GM20431 (cell line): Measurements from ENCODE around the gene BPIFA1.

Experiments
- in situ Hi-C: fragments of 300-500 bp; cut with MseI, MboI; formaldehyde crosslinking; loops from one replicate; pipeline ENCODE4 v1.15.0; 2020; ENCODE audit warnings: low sequenced_read_pairs; ENCODE audit not compliant: unreplicated experiment

BPIFA1 gene

GRCh38 chr20:33239418-33239817 is 3.6 kb downstream of the BPIFA1 start:
- in situ Hi-C loops: no loop called here

DNA sequence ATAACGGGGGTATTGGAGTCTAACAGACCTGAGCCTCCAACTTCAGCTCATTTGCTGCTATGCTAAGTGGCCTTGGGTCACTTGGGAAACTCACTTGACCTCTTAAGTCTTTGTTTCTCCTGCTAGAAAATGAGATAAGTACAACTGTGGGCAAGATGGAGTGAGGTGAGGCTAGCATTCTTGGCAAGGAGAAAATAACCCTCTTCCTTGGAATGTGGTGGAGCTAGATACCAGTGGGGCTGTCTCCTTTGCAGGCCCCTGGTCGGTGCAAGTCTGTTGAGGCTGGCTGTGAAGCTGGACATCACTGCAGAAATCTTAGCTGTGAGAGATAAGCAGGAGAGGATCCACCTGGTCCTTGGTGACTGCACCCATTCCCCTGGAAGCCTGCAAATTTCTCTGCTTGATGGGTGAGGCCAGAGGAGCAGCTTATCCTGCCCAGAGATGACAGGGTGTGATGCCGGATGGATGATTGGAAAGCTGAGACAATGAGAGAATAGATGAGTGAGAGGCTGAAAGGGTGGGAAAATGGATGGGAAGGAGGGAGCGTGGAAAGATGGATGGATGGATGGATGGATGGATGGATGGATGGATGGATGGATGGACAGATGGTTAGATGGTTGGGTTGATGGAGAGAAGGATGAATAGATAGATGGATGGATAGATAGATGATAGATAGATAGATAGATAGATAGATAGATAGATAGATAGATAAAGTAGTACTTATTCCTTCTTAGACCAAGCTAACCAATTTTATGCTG is 4.4 kb downstream of the BPIFA1 start:
- in situ Hi-C loops: no loop called here

- in situ Hi-C loops: no loop called here
Measured at GRCh38 chr20:33240923-33241322, 5.1 kb downstream of the BPIFA1 start.

DNA sequence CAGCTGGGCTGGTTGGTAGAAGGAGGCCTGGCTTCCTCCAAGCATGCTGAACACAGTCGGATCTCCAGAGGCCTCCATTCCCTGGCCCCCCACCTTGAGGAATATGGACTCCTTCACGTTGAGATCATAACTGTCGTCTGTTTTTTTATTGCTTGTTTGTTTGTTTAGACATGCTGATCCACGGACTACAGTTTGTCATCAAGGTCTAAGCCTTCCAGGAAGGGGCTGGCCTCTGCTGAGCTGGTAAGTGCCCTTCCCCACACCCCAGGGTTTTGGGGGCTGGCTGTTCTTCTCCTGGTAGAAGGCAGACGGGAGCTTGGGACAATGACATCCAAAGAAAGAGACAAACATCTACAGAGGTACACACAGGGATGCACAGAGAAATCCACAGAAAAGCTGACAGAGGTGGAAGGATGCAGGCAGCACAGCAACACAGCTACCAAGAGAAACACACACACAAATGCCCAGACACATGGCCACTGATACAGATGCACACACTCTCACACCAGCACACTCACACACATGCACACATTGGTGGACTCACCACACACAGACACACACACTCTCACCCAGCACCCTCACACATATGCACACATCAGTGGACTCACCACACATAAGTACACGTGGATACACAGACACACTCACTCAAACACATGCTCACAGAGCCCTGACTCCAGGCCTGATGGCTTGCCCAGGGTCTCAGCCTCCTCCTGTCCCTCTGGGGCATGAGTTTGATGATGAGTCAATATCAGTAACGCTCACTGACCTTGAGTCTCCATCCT is 6.7 kb downstream of the BPIFA1 start:
- in situ Hi-C loops: no loop called here

GRCh38 chr20:33246077-33246476 is 10.3 kb downstream of the BPIFA1 start:
- in situ Hi-C loops: no loop called here

- in situ Hi-C loops: no loop called here
Measured at GRCh38 chr20:33249456-33249855, 13.7 kb downstream of the BPIFA1 start.

DNA sequence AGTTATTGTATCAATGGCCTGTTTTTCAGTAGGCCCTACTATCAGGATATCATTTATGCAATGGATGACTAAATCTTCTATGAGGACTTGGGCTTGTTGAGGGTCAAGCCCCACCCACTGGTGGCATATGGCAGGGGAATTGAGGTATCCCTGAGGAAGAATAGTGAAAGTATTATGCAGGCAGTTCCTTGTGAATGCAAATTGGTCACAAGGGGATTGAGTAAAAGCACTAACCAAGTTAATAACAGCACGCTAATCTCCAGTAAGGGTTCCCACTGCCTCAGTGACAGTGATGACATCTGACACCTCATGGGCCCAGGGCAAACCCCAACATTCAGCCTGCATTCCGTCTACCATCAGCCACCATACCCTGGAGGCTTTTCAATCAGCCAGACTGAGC is 14.9 kb downstream of the BPIFA1 start:
- in situ Hi-C loops: no loop called here

- in situ Hi-C loops: no loop called here
Measured at GRCh38 chr20:33251496-33251895, 15.7 kb downstream of the BPIFA1 start.

- in situ Hi-C loops: no loop called here
Measured at GRCh38 chr20:33252460-33252859, 16.7 kb downstream of the BPIFA1 start.

DNA sequence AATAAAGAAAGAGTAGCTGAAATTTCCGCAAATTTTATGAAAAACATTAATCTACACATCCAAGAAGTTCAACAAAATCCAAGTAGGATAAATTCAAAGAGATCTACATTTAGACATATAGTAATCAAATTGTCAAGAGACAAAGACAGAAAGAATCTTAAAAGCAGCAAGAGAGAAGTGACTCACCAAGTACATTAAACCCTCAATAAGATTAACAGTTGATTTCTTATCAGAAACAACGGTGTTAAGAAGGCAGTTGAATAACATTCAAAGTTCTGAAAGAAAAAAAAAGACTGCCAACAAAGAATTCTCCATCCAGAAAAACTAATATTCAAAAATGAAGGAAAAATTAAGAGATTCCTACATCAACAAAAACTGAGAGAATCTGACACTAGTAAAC is 19.2 kb downstream of the BPIFA1 start:
- in situ Hi-C loops: no loop called here

- in situ Hi-C loops: no loop called here
Measured at GRCh38 chr20:33257237-33257636, 21.4 kb downstream of the BPIFA1 start.

- in situ Hi-C loops: no loop called here
Measured at GRCh38 chr20:33259371-33259770, 23.6 kb downstream of the BPIFA1 start.

- in situ Hi-C loops: no loop called here
Measured at GRCh38 chr20:33261465-33261864, 25.7 kb downstream of the BPIFA1 start.

GRCh38 chr20:33262658-33263065 is 26.9 kb downstream of the BPIFA1 start:
- in situ Hi-C loops: no loop called here

DNA sequence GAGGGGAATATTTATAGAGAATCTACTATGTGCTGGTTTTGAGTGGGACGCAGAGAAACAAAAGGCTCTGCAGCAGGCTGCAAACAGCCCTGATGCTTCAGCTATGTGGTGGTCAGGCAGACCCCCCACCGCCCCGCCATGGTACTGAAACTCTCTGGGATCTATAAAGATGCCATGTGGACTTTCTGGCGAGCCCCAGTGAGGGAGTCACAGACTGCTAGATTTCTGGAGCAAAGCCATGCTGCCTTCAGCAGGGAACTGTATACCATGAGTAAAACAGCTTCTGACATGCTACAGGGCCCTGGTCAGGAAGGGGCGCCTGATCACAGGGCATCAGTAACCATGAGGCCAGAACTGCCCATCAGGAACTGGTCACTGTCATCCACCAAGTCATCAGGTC is 28.0 kb downstream of the BPIFA1 start:
- in situ Hi-C loops: no loop called here

GRCh38 chr20:33267701-33268100 is 31.9 kb downstream of the BPIFA1 start:
- in situ Hi-C loops: no loop called here

DNA sequence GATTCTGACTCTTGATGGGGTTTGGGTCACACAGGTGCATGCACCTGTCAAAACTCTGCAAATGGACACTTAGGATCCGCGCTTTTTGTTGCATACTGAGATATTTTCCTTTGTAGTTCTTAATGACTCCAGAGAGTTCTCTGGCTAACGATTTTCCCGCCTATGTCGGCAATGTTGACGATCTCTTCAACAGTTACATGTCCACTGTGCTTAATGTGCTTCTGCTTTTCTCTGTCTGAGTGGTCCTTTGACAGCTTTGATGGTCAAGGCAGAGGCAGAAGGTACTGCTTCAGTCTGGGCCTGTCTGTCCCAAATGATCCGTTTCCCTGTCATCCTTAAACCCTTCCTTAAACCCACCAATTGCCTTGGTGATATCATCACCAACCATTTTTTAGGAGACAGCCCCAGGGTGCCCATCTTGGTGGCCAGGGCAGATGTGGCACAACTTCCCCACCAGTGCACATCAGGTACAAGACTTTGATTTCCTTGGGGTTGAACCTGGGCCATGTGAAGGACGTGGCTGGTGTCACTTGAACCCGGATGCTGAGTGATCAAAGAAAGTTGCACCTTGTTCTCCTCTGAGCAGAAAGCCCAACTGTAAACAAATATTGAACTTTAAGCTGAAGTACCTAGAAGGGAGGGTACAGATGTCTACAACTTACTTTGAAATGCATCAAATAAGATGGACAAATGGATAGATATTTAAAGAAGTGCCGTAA is 36.5 kb downstream of the BPIFA1 start:
- in situ Hi-C loops: no loop called here

DNA sequence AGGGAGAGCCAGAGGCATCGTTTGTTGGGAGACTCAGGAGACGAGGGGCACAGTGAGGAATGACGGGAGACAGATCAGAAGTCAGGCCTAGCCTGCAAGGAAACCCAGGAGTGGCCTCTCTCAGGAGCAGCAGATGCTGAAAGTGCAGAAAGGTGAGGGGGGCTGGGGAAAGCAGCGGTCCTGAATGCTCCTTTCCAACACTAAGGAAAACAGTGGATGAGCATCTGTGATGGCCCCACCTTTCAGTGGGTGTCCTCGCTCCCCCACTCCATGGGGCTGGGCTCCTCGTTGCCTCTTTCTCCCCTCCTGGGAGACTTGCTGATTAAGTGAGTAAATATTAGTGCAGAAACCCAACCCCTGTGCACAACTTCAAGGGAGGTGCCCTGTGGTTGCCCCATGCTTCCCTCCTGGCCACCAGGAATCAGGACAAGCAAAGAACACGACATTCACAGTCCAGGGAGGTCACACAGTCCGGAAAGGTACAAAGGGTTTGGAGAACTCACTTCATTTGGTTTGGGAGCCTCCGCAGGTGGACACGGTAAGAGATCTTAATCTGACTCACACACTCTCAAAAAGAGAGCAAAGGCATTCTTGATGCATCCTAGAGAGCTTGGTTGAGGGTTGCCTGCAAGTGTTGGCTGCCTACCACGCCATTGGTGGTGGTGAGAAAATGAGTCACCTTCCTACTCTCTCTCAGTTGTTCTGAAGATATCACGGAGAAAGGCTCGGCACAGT is 37.5 kb downstream of the BPIFA1 start:
- in situ Hi-C loops: no loop called here

GRCh38 chr20:33275215-33275614 is 39.4 kb downstream of the BPIFA1 start:
- in situ Hi-C loops: loop anchor here (25.0 kb wide), 1 partner anchor 388 kb away; no protein-coding TSS in a partner anchor

DNA sequence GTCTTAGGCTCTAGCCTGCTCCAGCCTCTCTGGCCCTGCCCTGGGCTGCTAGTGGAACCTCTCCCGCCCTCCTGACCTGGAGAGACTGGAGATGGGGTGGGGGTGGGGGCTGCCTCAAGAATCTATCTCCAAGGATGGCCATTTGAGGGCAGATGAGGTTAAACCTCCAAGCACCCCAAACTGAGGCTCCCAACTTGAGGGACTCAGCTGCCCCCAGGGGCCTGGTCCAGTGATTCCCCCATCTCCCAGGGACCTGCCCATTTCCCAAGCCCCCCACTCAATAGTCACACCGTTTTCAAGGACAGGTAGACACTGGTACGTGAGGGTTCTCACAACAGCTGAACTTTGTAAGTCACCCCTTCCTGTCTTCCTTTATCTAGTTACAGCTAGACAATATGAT is 40.1 kb downstream of the BPIFA1 start:
- in situ Hi-C loops: loop anchor here (25.0 kb wide), 1 partner anchor 389 kb away; no protein-coding TSS in a partner anchor
